Right renal cortex interstitium (tissue), 3 donors: Measurements from ENCODE around the gene DHRS9. TPM values are rescaled to one million over a fixed set of nuclear protein-coding genes. Genes with fewer than 3 reads are reported as not detected.
"Not testable (repeated sequence)": the region's sequence is repeated elsewhere in the genome, so short reads cannot be mapped to it uniquely, and the experiment has no call there.

Source experiments
- DNase-seq, 3 donors: peaks; one replicate each; pipeline ENCODE4 v3.0.0-alpha.2; 2013; ENCODE audit warnings: low read depth in 3 of 3, low spot score in 2 of 3
- polyA plus RNA-seq, 3 donors: library from polyadenylated mRNA; unstranded; fragments of 120-200 nt; gene quantifications; one replicate each; pipeline ENCODE4 v1.2.1, GENCODE V29; 2013; ENCODE audit not compliant: insufficient read length in 3 of 3

DHRS9 gene
- polyA plus RNA-seq, 3 donors: 0.50 to 1.3 (median 0.93) TPM

GRCh38 chr2:169131587-169132512 is 62.5 kb downstream of the DHRS9 start:
- DNase-seq: no peak

GRCh38 chr2:169134272-169134671 is 64.9 kb downstream of the DHRS9 start:
- not testable (repeated sequence) for DNase-seq

- DNase-seq: not testable (repeated sequence)
Measured at GRCh38 chr2:169136428-169136827, 67.1 kb downstream of the DHRS9 start.

GRCh38 chr2:169136885-169137534 is 67.6 kb downstream of the DHRS9 start:
- DNase-seq: no peak

GRCh38 chr2:169137924-169138323 is 68.6 kb downstream of the DHRS9 start:
- no peak for DNase-seq

GRCh38 chr2:169139145-169139544 is 69.8 kb downstream of the DHRS9 start:
- no peak for DNase-seq

GRCh38 chr2:169139993-169140767 is 70.8 kb downstream of the DHRS9 start:
- no peak for DNase-seq

- DNase-seq: no peak
Measured at GRCh38 chr2:169141713-169142352, 72.5 kb downstream of the DHRS9 start.

GRCh38 chr2:169143998-169144397 is 74.6 kb downstream of the DHRS9 start:
- no peak for DNase-seq

Other genes starting within 250 kb of the DHRS9 start
- 10 to 100 TPM; 19.7 to 25.1 (median 23.7) TPM for gene SPC25, start 179.1 kb upstream of the DHRS9 start, polyA plus RNA-seq
- gene G6PC2, start 168.3 kb upstream of the DHRS9 start, polyA plus RNA-seq: under 1 TPM in 2 of 3 donors, not detected in 1; 0.08 to 0.10 TPM
- under 1 TPM; 0.01 to 0.13 (median 0.03) TPM for gene ABCB11, start 38.2 kb upstream of the DHRS9 start, polyA plus RNA-seq